GM12892 (cell line): ENCODE data around the gene TTC27.

Experiments
- POLR2A ChIP-seq: IDR thresholded peaks from 2 replicates; pipeline ENCODE4 v1.6.1; 2011; ENCODE audit warnings: low read depth, low read length, control low read depth
- TAF1 ChIP-seq: IDR thresholded peaks from 2 replicates; pipeline ENCODE4 v1.6.1; 2011; ENCODE audit warnings: low read depth, mild to moderate bottlenecking, control low read depth, low read length, borderline replicate concordance

GRCh38 chr2:32812316-32812715, 184.5 kb downstream of the TTC27 start:
- TF ChIP-seq POLR2A (no peak), TAF1 (no peak)
